Adrenal gland (tissue), 5 donors: ENCODE measurements around the gene PRMT9.

ENCODE experiments used
- POLR2A ChIP-seq, 2 donors: fragments of 450-650 bp; IDR thresholded peaks; one replicate each; pipeline ENCODE4 v1.6.1; 2017; ENCODE audit warnings: antibody characterized with exemption in 2 of 2, mild to moderate bottlenecking in 2 of 2, moderate library complexity in 1 of 2
- TF ChIP-seq, protein P1 (sequence below), 6 experiments: fragments of 450-650 bp in 4 of 6; fragments of 200-600 bp in 2 of 6; sonication (generic) in 1 of 6; IDR thresholded peaks; 1 replicate in 5 of 6; 2 replicates in 1 of 6; pipeline versions ENCODE4 v1.5.1 to v1.8.0; 2016 to 2021; ENCODE audit warnings: antibody characterized with exemption in 6 of 6, mild to moderate bottlenecking in 2 of 6, moderate library complexity in 1 of 6
- donor health status: DM: no; HTN: no; CAD: no.

DNA sequence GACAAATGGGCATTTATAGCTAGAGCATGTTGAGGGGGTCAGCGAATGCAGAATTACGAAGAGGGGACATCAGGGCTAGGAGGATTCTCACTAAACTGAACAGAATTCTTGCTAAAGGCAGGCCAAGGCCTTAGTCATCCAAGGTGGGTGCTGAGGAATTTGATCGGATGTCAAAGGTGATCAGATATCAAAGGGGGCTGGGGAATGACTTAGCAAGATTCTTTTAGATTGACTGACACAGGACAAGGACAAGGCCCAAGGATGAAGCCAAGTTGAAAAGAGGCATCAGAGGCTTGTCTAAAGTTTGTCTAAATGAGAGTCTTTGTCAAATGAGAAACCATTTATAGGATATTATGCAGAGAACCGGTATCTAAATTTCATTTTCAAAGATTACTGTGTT lies 57.1 kb downstream of the PRMT9 start:
- TF ChIP-seq, protein P1, sequence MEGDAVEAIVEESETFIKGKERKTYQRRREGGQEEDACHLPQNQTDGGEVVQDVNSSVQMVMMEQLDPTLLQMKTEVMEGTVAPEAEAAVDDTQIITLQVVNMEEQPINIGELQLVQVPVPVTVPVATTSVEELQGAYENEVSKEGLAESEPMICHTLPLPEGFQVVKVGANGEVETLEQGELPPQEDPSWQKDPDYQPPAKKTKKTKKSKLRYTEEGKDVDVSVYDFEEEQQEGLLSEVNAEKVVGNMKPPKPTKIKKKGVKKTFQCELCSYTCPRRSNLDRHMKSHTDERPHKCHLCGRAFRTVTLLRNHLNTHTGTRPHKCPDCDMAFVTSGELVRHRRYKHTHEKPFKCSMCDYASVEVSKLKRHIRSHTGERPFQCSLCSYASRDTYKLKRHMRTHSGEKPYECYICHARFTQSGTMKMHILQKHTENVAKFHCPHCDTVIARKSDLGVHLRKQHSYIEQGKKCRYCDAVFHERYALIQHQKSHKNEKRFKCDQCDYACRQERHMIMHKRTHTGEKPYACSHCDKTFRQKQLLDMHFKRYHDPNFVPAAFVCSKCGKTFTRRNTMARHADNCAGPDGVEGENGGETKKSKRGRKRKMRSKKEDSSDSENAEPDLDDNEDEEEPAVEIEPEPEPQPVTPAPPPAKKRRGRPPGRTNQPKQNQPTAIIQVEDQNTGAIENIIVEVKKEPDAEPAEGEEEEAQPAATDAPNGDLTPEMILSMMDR (IDR thresholded peaks at IDR 0.05) = no peak
- TF ChIP-seq POLR2A (IDR thresholded peaks at IDR 0.05) = no peak
